HG03565 (cell line): ENCODE results near the gene PRPF39.
"Not testable (repeated sequence)": the region's sequence is repeated elsewhere in the genome, so short reads cannot be mapped to it uniquely, and the experiment has no call there.

Experiments used
- ATAC-seq: cut with Tn5 transposase; IDR thresholded peaks from one replicate; pipeline ENCODE4 v1.9.1; 2021; ENCODE audit warnings: mild to moderate bottlenecking, moderate library complexity; ENCODE audit not compliant: unreplicated experiment

Gene PRPF39

DNA sequence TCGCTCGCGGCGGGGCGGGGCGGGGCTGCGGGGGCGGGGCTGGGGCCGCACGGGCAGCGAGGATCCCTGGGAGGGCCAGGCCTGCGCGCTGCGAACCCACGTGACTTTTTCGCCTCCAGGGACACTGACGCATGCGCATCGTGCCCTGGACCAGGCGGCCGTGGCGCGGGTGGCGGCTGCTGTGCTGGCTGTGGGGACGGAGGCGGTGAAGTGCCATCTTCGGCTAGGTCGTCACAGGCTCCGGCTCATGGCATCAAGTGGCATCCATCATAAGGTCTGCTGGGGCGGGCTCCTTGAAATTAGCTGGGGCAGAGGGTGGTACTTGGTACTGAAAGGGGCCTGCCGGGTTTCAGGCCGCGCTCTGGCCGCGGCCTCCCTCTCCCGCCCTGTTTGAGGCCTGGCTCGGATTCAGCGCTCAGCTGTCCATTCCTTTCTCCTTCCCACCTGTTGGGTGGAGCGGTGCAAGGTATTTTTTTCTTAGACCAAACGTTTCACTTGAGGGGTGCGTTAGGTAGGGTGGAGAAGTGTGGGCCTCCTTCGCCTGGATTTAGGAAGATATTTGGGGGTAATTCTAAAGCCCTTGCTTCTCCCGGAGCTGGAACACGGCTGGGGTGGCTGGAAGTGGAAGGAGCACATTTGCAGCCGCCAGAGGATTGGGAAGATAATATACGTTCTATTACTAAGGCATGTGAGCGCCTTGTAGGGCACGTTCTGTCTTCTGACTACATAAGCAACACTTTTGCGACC, at the start of gene PRPF39:
Gene PRPF39 (plus strand): TSS at position 141 of the 747 bp plus-strand sequence. CDS start 11,124 bp downstream, outside the sequence.
- ATAC-seq = peak; percentile 91

GRCh38 chr14:45034730-45035129, 49.2 kb upstream of the PRPF39 start:
- no peak for ATAC-seq

DNA sequence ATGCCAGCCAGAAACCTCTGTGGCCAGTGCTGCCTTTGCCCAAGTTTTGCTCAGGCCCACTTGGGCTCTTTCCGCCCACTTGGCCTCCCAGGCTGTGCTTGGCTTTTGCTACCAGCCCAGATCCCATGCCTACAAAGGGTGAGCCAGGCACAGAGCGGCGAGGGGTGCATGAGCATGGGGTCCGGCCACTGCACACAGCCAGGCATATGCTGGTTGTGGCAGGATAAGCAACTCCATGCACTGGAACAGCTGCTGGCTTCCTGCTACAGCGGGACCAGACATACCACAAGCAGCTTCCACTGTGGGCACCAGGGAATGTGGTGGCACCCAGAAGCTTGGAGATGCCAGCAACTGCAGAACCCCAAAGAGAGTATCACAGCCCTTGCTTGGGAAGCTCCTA, 45.7 kb upstream of the PRPF39 start:
- no peak for ATAC-seq

DNA sequence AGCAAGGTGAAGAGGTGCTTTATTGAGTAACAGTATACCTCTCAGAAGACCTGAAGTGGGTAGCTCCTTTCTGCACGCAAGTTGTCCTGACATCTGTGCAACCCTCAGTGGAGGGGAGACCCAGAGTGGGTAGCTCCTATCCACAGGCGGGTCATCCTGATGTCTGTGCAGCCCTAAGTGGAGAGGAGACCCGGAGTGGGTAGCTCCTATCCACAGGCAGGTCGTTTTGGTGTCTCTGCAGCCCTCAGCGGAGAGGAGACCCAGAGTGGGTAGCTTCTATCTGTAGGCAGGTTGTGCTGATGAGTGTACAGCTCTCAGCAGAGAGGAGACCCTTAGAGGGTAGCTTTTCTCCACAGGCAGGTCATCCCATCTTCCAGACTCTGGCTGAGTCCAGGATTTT, 45.1 kb upstream of the PRPF39 start:
- no peak for ATAC-seq

- ATAC-seq = no peak
These were observed 44.5 kb upstream of the PRPF39 start for GRCh38 chr14:45039390-45039789.

- ATAC-seq = no peak
These were observed 42.3 kb upstream of the PRPF39 start for GRCh38 chr14:45041641-45042040.

DNA sequence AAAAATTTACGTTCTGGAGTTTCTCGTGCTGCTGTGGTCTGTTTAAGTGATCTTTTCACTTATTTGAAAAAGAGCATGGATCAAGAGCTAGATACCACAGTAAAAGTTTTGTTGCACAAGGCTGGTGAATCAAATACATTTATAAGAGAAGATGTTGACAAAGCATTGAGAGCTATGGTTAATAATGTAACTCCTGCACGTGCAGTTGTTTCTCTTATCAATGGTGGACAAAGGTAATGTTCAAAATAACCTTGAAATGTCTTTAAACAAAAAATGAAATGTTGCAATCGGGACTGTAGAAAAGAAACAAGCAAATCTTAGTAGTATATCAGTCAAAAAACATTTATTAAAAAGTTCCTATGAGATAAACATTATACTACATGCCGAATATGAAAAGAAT, 39.3 kb upstream of the PRPF39 start:
- ATAC-seq = no peak

- ATAC-seq = no peak
These were observed 35.5 kb upstream of the PRPF39 start for GRCh38 chr14:45048385-45048784.

DNA sequence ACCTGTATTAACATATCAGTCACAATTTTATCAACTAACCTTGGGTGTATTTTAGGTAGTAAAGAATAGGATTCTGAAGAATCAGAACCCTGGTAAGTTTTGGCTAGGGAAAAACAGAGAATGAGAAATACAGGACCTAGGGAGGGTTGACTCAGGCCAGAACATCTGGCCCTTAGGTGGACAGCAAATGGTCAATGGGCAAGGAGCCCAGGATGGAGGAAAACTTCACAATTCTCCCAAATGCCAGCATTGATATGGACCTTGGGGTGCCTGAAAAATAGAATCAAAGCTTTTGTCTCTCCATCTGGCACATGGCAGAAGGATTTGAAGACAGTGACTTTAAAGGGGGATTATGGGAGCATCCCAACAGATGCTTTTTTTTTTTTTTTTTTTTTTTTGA, 32.7 kb upstream of the PRPF39 start:
- no peak for ATAC-seq

DNA sequence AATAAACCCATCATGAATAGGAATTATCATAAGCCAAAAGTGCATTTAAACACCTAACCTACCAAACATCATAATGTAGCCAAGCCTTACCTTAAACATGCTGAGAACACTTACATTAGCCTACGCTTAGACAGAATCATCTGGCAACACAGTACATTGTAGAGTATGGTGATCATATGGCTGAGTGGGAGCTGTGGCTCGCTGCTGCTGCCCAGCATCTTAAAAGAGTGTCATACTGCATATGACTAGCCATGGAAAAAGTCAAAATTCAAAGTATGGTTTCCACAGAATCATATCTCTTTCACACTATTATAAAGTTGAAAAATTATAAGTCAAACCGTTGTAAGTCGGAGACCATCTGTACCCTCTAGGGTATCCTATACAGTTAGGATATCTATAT, 32.0 kb upstream of the PRPF39 start:
- ATAC-seq = no peak

GRCh38 chr14:45057349-45057748, 26.6 kb upstream of the PRPF39 start:
- no peak for ATAC-seq

DNA sequence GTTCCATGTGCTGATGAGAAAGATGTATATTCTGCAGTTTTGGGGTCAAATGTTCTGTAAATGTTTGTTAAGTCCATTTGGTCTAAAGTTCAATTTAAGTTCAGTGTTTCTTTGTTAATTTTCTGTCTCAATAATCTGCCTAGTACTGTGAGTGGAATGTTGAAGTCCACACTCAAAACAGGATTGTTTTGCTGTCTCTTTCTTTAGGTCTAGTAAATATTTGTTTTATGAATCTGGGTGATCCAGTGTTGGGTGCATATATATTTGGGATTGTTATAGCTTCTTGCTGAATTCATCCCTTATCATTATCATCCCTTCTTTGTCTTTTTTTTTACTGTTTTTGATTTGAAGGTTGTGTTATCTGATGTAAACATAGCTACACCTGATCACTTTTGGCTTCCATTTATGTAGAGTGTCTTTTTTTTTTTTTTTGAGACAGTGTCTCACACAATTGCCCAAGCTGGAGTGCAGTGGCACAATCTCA, 26.0 kb upstream of the PRPF39 start:
- ATAC-seq = no peak

DNA sequence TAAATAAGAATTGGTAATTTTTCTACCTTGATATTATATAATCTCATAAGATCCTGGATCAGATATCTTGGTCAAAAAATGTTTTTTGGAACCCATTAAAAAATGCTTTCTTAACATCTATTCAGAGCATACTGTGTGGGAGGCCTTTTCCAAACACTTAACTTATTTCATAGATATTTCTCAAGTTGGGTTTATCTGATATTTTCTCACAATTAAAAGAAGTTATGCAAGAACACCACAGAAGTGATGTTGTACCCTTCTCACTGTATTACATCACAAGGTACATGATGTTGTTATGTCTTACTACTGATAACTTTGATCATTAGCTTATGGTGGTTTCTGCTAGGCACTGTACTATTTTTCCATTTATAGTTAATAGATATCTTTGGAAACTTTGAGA, 23.4 kb upstream of the PRPF39 start:
- ATAC-seq = no peak

- no peak for ATAC-seq
These were observed 18.4 kb upstream of the PRPF39 start for GRCh38 chr14:45065540-45065939.

DNA sequence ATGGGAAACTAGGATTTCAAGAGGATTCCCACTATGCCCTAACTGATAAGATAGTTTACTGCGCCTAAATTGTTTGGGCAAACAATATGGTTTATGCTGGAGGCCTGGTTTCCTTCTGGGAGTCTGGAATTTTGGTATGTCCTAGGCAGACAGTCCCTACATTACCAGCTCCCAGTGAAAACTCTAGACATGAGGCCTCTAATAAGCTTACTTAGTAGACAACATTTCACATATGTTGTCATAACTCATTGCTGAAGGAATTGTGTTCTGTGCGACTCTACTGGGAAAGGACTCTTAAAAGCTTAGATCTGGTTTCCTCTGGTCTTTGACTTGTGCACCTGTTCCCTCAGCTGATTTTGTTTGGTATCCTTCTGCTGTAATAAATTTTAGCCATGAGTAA, 18.0 kb upstream of the PRPF39 start:
- no peak for ATAC-seq

- no peak for ATAC-seq
These were observed 17.2 kb upstream of the PRPF39 start for GRCh38 chr14:45066667-45067066.

DNA sequence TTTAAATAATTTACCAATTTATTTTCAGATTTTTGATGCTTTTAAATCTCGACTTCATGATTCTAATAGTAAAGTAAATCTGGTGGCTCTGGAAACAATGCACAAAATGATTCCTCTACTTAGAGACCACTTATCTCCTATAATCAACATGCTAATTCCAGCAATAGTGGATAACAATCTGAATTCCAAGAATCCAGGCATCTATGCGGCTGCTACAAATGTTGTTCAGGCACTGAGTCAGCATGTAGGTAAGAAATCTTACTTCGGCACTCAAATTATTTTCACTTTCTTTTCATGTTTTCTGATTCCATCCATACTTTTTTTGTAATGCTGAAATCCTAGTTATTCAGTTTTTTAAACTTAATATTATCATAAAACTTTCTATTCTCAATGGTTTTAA, 15.5 kb upstream of the PRPF39 start:
- ATAC-seq = no peak

DNA sequence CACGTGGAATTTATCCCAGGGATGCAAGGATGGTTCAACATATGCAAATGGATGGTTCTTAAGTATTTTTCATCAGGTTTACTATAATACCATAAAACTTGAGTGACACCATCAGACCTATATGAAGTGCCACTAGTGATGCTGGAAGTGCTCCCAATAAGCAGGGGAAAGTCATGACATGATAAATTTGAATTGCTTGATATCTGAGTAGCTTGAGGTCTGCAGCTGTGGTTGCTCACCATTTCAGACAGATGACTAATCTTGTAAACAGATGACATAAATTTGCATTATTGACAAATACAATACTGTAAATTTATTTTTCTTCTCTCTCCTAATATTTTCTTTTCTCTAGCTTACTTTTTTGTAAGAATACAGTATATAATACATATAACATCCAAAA, 13.7 kb upstream of the PRPF39 start:
- ATAC-seq = no peak

DNA sequence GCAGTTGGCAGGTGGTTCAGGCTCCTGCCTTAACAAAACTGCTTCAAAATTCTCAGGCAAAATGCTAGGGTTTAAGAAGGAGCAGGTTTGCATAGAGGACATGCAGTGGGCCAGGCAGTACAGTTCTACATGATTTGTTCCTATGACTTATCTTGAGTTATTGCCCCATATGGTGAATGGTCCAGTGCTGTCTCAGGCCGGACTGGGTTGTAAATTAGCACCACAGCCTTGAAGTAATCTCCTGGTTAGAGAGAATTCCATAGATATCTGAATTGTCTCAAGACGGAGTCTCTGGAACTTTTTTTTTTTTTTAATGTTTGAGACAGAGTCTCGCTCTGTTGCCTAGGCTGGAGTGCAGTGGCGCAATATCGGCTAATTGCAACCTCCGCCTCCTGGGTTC, 11.8 kb upstream of the PRPF39 start:
- ATAC-seq = no peak

DNA sequence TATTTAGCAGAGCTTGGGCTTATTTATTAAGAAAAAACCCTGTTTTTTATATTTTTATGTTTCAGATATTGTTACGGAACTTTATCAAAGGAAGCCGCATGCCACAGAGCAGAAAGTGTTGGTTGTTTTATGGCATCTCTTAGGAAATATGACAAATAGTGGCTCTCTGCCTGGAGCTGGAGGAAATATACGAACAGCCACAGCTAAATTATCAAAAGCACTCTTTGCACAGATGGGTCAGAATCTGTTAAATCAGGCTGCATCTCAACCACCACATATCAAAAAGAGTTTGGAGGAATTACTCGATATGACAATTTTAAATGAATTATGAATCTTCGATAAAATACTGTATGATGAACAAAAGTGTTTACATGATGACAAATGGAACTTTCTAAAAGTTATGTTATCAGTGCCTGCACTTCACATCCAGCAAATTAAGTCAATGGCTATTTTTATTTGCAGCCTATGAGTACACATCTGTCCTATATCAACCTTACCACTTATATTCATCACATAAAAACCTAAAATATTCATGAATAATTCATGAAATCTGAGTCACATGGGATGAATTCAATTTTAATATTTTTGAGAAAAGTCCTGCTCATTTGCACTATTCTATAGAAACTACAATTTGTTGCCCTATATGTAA, 10.6 kb upstream of the PRPF39 start:
- ATAC-seq = no peak

DNA sequence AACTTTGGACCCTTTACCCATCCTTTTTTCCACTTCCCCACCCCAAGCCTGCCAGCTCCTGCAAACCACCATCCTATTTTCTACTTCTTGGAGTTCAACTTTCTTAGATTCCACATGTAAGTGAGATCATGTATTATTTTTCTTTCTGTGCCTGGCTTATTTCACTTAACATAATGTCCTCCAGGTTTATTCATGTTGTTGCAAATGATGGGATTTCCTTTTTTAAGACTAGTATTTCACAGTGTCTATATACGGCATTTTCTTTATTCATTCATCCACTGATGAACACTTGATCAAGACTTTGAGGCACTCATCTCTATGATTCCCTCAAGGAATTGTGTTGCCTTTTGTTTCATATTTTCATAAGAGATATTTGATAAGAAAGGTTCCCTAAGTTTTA, 5.6 kb upstream of the PRPF39 start:
- no peak for ATAC-seq

DNA sequence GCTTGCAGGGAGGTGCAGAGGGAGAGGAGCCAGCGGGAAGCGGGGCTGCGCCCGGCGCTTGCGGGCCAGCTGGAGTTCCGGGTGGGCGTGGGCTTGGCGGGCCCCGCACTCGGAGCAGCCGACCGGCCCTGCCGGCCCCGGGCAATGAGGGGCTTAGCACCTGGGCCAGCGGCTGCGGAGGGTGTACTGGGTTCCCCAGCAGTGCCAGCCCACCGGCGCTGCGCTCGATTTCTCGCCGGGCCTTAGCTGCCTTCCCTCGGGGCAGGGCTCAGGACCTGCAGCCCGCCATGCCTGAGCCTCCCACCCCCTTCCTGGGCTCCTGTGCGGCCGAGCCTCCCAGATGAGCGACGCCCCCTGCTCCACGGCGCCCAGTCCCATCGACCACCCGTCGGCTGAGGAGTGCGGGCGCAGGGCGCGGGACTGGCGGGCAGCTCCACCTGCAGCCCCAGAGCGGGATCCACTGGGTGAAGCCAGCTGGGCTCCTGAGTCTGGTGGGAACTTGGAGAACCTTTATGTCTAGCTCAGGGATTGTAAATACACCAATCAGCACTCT, 3.4 kb upstream of the PRPF39 start:
- not testable (repeated sequence) for ATAC-seq
